PC-3 (cell line): Measurements from ENCODE around the gene SCN1A.
"Not testable (repeated sequence)": the region's sequence is repeated elsewhere in the genome, so short reads cannot be mapped to it uniquely, and the experiment has no call there.

Experiments
- CTCF ChIP-seq: fragments of 300-600 bp; sonication (generic); conservative IDR thresholded peaks from 2 replicates; pipeline ENCODE4 v1.5.1; 2017; ENCODE audit warnings: antibody characterized with exemption, low read depth, mild to moderate bottlenecking, low read length
- EZH2 ChIP-seq: fragments of 300-600 bp; sonication (generic); IDR thresholded peaks from one replicate; pipeline ENCODE4 v1.6.1; 2017; ENCODE audit warnings: antibody characterized with exemption, mild to moderate bottlenecking, low read length; ENCODE audit not compliant: unreplicated experiment
- EZH2phosphoT487 ChIP-seq: fragments of 300-600 bp; sonication (generic); IDR thresholded peaks from 2 replicates; pipeline ENCODE4 v1.6.1; 2018; ENCODE audit warnings: mild to moderate bottlenecking, antibody characterized with exemption, low read length, borderline replicate concordance

- not testable (repeated sequence) for TF ChIP-seq EZH2, CTCF, EZH2phosphoT487
These were observed 11.7 kb upstream of the SCN1A start for GRCh38 chr2:166139479-166139878.
